ENCODE results near the gene PIK3C3.

DNA sequence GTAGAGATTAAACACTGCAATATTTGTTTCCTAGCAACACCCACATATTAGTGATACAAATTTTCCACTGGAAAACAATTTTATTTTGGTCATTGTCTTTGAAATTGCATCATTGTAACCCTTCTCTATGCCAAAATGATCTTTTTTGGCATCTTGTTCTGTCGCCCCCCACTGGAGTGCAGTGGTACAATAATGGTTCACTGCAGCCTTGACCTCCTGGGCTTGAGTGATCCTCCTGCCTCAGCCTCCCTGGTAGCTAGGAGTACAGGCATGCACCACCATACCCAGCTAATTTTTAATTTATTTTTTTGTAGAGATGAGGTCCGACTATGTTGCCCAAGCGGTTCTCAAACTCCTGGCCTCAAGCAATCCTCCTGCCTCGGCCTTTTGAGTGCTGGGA is 117.4 kb downstream of the PIK3C3 start:
- TF ChIP-seq, protein P1, sequence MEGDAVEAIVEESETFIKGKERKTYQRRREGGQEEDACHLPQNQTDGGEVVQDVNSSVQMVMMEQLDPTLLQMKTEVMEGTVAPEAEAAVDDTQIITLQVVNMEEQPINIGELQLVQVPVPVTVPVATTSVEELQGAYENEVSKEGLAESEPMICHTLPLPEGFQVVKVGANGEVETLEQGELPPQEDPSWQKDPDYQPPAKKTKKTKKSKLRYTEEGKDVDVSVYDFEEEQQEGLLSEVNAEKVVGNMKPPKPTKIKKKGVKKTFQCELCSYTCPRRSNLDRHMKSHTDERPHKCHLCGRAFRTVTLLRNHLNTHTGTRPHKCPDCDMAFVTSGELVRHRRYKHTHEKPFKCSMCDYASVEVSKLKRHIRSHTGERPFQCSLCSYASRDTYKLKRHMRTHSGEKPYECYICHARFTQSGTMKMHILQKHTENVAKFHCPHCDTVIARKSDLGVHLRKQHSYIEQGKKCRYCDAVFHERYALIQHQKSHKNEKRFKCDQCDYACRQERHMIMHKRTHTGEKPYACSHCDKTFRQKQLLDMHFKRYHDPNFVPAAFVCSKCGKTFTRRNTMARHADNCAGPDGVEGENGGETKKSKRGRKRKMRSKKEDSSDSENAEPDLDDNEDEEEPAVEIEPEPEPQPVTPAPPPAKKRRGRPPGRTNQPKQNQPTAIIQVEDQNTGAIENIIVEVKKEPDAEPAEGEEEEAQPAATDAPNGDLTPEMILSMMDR (IDR thresholded peaks at IDR 0.05) = no peak
- TF ChIP-seq POLR2AphosphoS5 (IDR thresholded peaks at IDR 0.05) = no peak
- no peak for TF ChIP-seq POLR2A (IDR thresholded peaks at IDR 0.05)
- TF ChIP-seq EP300 (IDR thresholded peaks at IDR 0.05) = no peak

Measured in upper lobe of left lung (tissue), 4 donors.